Stimulated activated CD4-positive, alpha-beta T cell treated with anti-CD3 and anti-CD28 coated beads, Interleukin-2, amount 100 ng/mL, for 48 hours (primary cell): Measurements from ENCODE around the gene ORM2.

ENCODE experiments used
- DNase-seq, 2 donors: peaks; one replicate each; pipeline ENCODE4 v3.0.0-alpha.2; 2020

The ORM2 gene

GRCh38 chr9:114334490-114334889, 4.8 kb downstream of the ORM2 start:
- DNase-seq = no peak

GRCh38 chr9:114335745-114336144, 6.1 kb downstream of the ORM2 start:
- DNase-seq = no peak

GRCh38 chr9:114336157-114336556, 6.5 kb downstream of the ORM2 start:
- DNase-seq = no peak

- no peak for DNase-seq
Observed at GRCh38 chr9:114336699-114337395, 7.2 kb downstream of the ORM2 start.

GRCh38 chr9:114338187-114338586, 8.5 kb downstream of the ORM2 start:
- no peak for DNase-seq

- DNase-seq = peak; percentile 61 to 66
Observed at GRCh38 chr9:114339130-114339908, 9.7 kb downstream of the ORM2 start.

GRCh38 chr9:114341152-114341830, 11.6 kb downstream of the ORM2 start:
- no peak for DNase-seq

GRCh38 chr9:114341991-114342390, 12.3 kb downstream of the ORM2 start:
- DNase-seq = no peak

- DNase-seq = no peak
Observed at GRCh38 chr9:114342755-114343440, 13.2 kb downstream of the ORM2 start.

- DNase-seq = no peak
Observed at GRCh38 chr9:114343471-114344187, 14.0 kb downstream of the ORM2 start.

GRCh38 chr9:114344188-114344566, 14.5 kb downstream of the ORM2 start:
- no peak for DNase-seq

GRCh38 chr9:114344692-114345091, 15.0 kb downstream of the ORM2 start:
- no peak for DNase-seq

- no peak for DNase-seq
Observed at GRCh38 chr9:114345493-114346065, 15.9 kb downstream of the ORM2 start.

- DNase-seq = no peak
Observed at GRCh38 chr9:114346146-114346545, 16.5 kb downstream of the ORM2 start.

- no peak for DNase-seq
Observed at GRCh38 chr9:114347675-114348074, 18.0 kb downstream of the ORM2 start.

- DNase-seq = no peak
Observed at GRCh38 chr9:114348261-114348905, 18.7 kb downstream of the ORM2 start.

GRCh38 chr9:114348906-114349482, 19.3 kb downstream of the ORM2 start:
- DNase-seq = peak; percentile 79 to 88

GRCh38 chr9:114349713-114350480, 20.2 kb downstream of the ORM2 start:
- no peak for DNase-seq

GRCh38 chr9:114350636-114351401, 21.1 kb downstream of the ORM2 start:
- no peak for DNase-seq

GRCh38 chr9:114351932-114352331, 22.3 kb downstream of the ORM2 start:
- DNase-seq = no peak
